GM04504 (cell line): ENCODE data around the gene IPMK.

Source experiments
- DNase-seq: peaks from one replicate; pipeline ENCODE4 v3.0.0-alpha.2; 2012; ENCODE audit warnings: low read depth

The IPMK gene

DNA sequence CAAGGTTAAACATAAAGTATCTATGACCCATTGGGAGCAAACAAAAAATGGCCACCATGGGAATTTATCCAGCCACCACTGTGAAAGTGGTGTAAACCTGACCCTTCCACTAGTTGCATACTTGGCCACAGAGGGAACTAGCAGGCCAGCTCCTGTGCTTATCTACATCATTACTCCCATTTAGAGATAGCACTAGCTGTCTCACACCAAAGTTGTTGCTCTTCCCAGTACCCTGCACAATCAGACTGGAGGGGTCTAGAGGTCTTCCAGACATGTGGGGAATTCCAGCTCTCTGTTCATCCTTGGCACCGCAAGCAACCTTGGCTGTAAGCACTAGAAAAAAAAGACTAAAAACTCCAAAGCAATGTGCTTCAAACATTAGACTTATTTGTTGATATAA lies 113.9 kb downstream of the IPMK start:
- DNase-seq: no peak

DNA sequence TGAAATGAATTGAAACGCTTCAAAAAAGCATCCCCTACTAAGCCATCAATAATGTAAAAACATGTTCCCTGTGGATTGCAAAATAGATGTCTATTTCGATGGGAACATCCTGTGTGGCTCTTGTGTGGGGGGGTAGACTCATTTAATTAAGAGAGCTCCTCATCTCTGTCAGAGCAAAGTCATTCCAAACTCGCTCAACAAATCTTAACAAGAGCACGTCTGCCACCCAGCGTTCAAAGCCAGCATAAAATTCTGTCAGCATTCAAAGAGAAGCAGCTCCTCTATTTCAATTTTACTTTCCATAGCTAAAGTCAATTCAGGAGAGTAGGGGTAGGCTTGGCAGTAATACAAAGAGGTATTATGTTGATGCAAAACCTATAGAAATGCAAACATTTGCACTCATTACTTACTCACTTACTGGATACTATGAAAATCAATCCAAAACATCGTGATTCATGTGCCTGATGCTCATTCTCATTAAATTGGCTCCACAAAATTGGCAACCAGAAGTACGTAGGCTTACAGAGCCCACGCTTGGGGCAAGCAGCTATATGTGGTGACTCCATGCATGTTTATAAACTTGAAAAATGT lies 114.9 kb downstream of the IPMK start:
- DNase-seq: no peak

DNA sequence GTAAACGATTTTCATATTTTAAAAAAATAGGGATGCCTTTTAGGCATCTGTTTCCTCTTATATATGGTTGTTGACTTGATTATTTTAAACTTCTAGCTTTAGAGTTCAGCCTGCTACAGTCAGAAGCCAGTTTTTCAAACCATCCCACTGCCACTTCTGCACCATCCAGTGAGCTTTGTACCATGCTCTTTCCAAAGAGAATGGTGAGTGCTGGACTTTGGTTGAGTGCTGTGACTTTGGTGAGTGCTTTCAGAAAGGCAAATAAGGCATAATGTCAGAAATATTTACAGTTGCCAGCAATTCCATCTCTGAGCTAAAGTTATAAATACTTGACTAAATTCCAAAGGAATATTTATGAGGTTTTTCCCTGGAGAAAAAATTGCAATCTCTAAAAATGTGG lies 117.4 kb downstream of the IPMK start:
- no peak for DNase-seq

DNA sequence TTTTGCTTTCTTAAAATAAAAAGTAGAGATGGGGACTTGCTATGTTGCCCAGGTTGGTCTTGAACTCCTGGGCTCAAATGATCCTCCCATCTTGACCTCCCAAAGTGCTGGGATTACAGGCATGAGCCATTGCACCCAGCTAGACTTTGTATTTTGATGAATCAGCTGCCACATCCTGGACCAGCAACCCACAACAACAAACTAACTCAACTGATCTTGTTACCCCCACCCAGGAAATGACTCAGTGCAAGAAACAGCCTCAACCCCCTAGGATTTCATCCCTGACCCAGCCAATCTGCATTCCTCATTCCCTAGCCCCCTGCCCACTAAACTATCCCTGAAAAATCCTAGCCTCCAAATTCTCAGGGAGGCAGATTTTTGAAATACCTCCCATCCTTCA lies 123.8 kb downstream of the IPMK start:
- DNase-seq: no peak
